Subcutaneous abdominal adipose tissue (tissue), 5 donors: ENCODE measurements around the gene LAMA2.

ENCODE experiments used
- H3K27ac ChIP-seq: one replicate; pipeline ENCODE4 v1.7.0; 2013; ENCODE audit warnings: low read depth, mild to moderate bottlenecking, inconsistent platforms, low read length, moderate library complexity
- H3K27me3 ChIP-seq, 5 donors: one replicate each; pipeline ENCODE4 v1.7.0; 2013; ENCODE audit warnings: low read length in 5 of 5, inconsistent platforms in 1 of 5; ENCODE audit not compliant: control insufficient read depth in 5 of 5, insufficient read depth in 4 of 5
- H3K36me3 ChIP-seq, 5 donors: one replicate each; pipeline ENCODE4 v1.7.0; 2013; ENCODE audit warnings: low read length in 5 of 5; ENCODE audit not compliant: control insufficient read depth in 5 of 5, insufficient read depth in 5 of 5
- H3K4me1 ChIP-seq, 5 donors: one replicate each; pipeline ENCODE4 v1.7.0; 2013; ENCODE audit warnings: low read length in 5 of 5, mild to moderate bottlenecking in 3 of 5, moderate library complexity in 1 of 5; ENCODE audit not compliant: control insufficient read depth in 5 of 5, insufficient read depth in 5 of 5
- H3K4me3 ChIP-seq, 5 donors: one replicate each; pipeline ENCODE4 v1.7.0; 2013; ENCODE audit warnings: low read length in 5 of 5, low read depth in 1 of 5
- H3K9ac ChIP-seq, 5 donors: one replicate each; pipeline ENCODE4 v1.7.0; 2013; ENCODE audit warnings: low read length in 5 of 5, mild to moderate bottlenecking in 4 of 5, moderate library complexity in 3 of 5
- H3K9me3 ChIP-seq, 5 donors: one replicate each; pipeline ENCODE4 v1.7.0; 2013; ENCODE audit warnings: low read length in 5 of 5; ENCODE audit not compliant: control insufficient read depth in 5 of 5
- donor health status: healthy.
- donor health status: healthy.
- donor health status: healthy.
- donor health status: healthy.
- donor health status: healthy.

The LAMA2 gene

GRCh38 chr6:129552413-129552812, 669.5 kb downstream of the LAMA2 start:
- no peaks in the 10 kb centered on the region for H3K9me3 ChIP-seq
- H3K9ac ChIP-seq, result no peak overlapping the region
- no peak overlapping the region for H3K4me3 ChIP-seq
- no peaks in the 10 kb centered on the region for H3K27me3 ChIP-seq
- no peaks in the 10 kb centered on the region for H3K4me1 ChIP-seq
- H3K27ac ChIP-seq, result no peak overlapping the region
- peaks cover 0 to 9% (median 0%) of the 10 kb centered on the region in 5 donors for H3K36me3 ChIP-seq

DNA sequence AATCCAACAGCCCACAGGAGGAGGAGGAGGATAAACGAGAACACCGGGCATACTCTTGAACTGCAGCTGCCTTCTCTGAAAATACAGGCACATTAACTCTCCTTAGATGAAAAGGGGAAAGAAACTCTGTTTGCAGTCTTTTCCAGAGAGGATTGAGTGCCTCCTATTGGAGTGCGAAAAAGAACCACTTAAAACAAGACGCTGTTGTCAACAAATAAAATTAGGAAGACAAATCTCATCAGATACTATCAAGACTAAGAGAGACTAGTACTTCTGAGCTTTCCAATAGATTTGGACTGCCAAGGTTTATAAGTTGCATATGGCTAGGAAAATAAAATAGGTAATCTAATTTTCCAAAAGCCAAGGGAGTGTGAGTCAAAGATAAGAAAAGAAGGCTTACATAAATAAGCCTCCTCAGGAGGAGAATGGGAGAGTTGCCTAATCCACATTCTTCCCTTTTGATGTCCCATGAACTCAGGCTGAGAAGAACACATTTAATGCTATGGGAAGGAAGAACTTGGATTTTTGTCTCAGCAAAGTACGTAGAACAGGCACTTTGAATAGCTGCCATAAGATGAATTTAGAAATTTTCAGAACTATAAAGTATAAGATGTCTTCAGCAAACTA, 672.4 kb downstream of the LAMA2 start:
- Histone ChIP-seq H3K4me1 (no peaks in the 10 kb centered on the region), H3K27ac (no peak overlapping the region), H3K4me3 (no peak overlapping the region), H3K27me3 (no peaks in the 10 kb centered on the region), H3K36me3 (peaks cover 0 to 9% (median 0%) of the 10 kb centered on the region in 5 donors), H3K9me3 (no peaks in the 10 kb centered on the region), H3K9ac (no peak overlapping the region)

- H3K4me3 ChIP-seq, result no peak overlapping the region
- peaks cover 0 to 6% (median 0%) of the 10 kb centered on the region in 5 donors for H3K36me3 ChIP-seq
- H3K27ac ChIP-seq, result no peak overlapping the region
- no peak overlapping the region for H3K9ac ChIP-seq
- H3K4me1 ChIP-seq, result peaks cover 0 to 5% (median 0%) of the 10 kb centered on the region in 5 donors
- no peaks in the 10 kb centered on the region for H3K9me3 ChIP-seq
- no peaks in the 10 kb centered on the region for H3K27me3 ChIP-seq
These were observed 675.3 kb downstream of the LAMA2 start for GRCh38 chr6:129558248-129558647.

DNA sequence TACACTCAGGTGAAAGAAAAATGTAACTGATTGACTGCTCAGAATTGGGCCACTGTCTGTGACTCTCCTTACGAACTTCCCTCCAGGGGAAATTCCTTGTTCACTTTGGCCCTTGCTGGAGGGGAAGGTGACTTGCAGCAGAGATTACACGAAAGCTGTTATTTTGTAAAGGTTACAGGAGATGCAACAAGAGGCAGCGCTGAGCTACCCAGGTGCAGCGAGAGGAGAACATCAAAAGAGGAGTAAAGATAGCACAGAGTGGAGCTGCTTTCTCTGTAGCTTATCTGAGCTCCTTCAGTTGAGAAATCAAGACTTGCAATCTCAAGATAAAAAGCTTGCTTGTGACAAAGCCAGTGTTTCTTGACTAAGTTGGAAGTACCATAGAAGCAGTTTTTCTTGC, 682.4 kb downstream of the LAMA2 start:
- Histone ChIP-seq H3K9ac (no peak overlapping the region), H3K27ac (no peak overlapping the region), H3K4me1 (peaks cover 0 to 5% (median 0%) of the 10 kb centered on the region in 5 donors), H3K9me3 (no peaks in the 10 kb centered on the region), H3K27me3 (no peaks in the 10 kb centered on the region), H3K36me3 (no peaks in the 10 kb centered on the region), H3K4me3 (no peak overlapping the region)

- H3K9me3 ChIP-seq, result peaks cover 0 to 1% (median 0%) of the 10 kb centered on the region in 5 donors
- no peaks in the 10 kb centered on the region for H3K36me3 ChIP-seq
- H3K9ac ChIP-seq, result no peak overlapping the region
- no peak overlapping the region for H3K4me3 ChIP-seq
- no peaks in the 10 kb centered on the region for H3K27me3 ChIP-seq
- no peak overlapping the region for H3K27ac ChIP-seq
- peaks cover 0 to 5% (median 0%) of the 10 kb centered on the region in 5 donors for H3K4me1 ChIP-seq
These were observed 682.9 kb downstream of the LAMA2 start for GRCh38 chr6:129565811-129566210.
